Measurements from ENCODE around the gene ITPRID1.

The ITPRID1 gene

DNA sequence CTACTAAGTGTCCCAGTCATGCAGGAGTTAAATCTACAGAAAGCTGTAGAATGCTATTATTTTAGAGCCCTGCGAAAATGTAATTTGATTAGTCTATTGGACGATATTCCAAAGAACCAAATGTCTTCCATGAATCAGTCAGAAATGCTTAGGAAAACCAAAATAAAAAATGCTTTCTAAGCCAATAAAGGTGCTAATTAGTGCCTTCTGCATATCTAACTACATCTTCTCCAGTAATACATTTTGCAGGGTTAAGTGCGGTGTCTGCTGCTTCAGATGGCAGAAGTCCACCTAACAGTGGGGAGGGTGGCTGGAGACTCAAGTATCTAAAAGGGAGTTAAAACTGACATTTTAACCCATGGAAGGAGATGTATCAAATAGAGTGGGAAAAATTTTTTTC is 50.1 kb downstream of the ITPRID1 start:
- peaks cover 25% of the 10 kb centered on the region for H3K4me1 ChIP-seq (ENCODE audit: control insufficient read depth, low read depth, low read length)
- peaks cover 4% of the 10 kb centered on the region for H3K27me3 ChIP-seq (ENCODE audit: control insufficient read depth, insufficient read depth, low read length)
- H3K9me3 ChIP-seq (ENCODE audit: control insufficient read depth, low read depth, low read length) = no peaks in the 10 kb centered on the region
- H3K4me3 ChIP-seq (ENCODE audit: low read length) = no peak overlapping the region
- H3K9ac ChIP-seq (ENCODE audit: low read length) = no peak overlapping the region
- H3K27ac ChIP-seq (ENCODE audit: low read length) = no peak overlapping the region
- no peaks in the 10 kb centered on the region for H3K36me3 ChIP-seq (ENCODE audit: control insufficient read depth, low read depth, low read length)

DNA sequence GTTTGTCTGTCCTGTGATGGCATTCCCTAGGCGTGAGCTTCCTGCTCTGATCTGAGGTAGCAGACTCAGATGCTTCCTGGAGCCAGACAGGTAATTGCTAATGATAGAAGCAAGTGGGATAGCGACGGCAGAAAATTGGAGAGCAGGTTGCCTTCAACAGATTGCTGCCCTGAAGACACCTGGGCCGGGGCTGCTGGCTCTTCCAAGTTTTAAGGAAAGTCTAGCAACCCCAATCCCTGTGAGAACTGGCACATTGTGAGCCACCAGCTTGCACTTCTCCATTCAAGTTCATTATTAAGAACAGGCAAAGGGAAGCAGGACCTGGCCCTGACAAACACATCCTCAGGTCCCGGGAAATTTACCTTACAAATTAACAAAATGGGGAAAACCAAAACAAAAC is 50.8 kb downstream of the ITPRID1 start:
- H3K9me3 ChIP-seq (ENCODE audit: control insufficient read depth, low read depth, low read length) = no peaks in the 10 kb centered on the region
- no peaks in the 10 kb centered on the region for H3K36me3 ChIP-seq (ENCODE audit: control insufficient read depth, low read depth, low read length)
- H3K27ac ChIP-seq (ENCODE audit: low read length) = no peak overlapping the region
- peaks cover 25% of the 10 kb centered on the region for H3K4me1 ChIP-seq (ENCODE audit: control insufficient read depth, low read depth, low read length)
- peaks cover 4% of the 10 kb centered on the region for H3K27me3 ChIP-seq (ENCODE audit: control insufficient read depth, insufficient read depth, low read length)
- H3K4me3 ChIP-seq (ENCODE audit: low read length) = no peak overlapping the region
- no peak overlapping the region for H3K9ac ChIP-seq (ENCODE audit: low read length)

DNA sequence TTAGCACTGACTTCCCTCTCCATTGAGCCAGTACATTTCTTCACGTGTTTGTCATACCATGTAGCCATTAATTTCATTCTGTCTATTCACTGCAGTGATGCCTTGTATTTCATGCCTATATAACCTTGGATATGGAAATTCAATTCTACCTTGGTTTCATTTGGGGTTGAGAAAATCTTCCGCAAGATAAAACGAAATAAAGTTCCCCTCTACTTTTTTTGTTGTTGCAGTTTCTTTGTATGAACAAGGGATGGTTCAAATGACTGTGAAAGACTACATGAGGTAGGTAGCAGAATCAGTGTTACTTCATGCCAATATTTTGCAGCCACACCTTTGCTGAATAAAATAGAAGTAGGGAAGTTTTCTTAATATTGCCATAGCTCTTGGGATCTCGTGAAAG is 55.6 kb downstream of the ITPRID1 start:
- Histone ChIP-seq H3K4me1 (ENCODE audit: control insufficient read depth, low read depth, low read length) (peaks cover 5% of the 10 kb centered on the region), H3K36me3 (ENCODE audit: control insufficient read depth, low read depth, low read length) (no peaks in the 10 kb centered on the region), H3K27me3 (ENCODE audit: control insufficient read depth, insufficient read depth, low read length) (no peaks in the 10 kb centered on the region)

DNA sequence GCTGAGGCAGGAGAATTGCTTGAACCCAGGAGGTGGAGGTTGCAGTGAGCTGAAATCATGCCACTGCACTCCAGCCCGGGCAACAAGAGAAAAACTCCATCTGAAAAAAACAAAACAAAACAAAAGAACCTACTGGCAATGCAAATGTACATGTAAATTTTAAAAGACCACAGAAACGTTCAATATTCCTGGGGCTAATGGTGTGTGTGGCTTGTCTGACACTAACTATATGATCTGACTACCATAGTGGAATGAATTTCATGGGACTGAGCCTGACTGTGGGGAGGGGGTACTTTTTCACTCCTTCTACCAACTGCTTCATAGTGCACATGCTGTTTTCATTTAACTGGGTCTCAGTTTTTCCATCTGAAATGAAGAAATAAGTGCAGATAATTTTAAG is 69.6 kb downstream of the ITPRID1 start:
- peaks cover 5% of the 10 kb centered on the region for H3K4me1 ChIP-seq (ENCODE audit: control insufficient read depth, low read depth, low read length)
- H3K9me3 ChIP-seq (ENCODE audit: control insufficient read depth, low read depth, low read length) = peaks cover 3% of the 10 kb centered on the region
- H3K27me3 ChIP-seq (ENCODE audit: control insufficient read depth, insufficient read depth, low read length) = no peaks in the 10 kb centered on the region
- no peaks in the 10 kb centered on the region for H3K36me3 ChIP-seq (ENCODE audit: control insufficient read depth, low read depth, low read length)
- H3K27ac ChIP-seq (ENCODE audit: low read length) = no peak overlapping the region
- H3K4me3 ChIP-seq (ENCODE audit: low read length) = no peak overlapping the region
- H3K9ac ChIP-seq (ENCODE audit: low read length) = no peak overlapping the region

More for the DNA sequence above, 55.6 kb downstream of the ITPRID1 start:
- Histone ChIP-seq H3K27ac (ENCODE audit: low read length) (no peak overlapping the region), H3K4me3 (ENCODE audit: low read length) (no peak overlapping the region), H3K9ac (ENCODE audit: low read length) (no peak overlapping the region), H3K9me3 (ENCODE audit: control insufficient read depth, low read depth, low read length) (no peaks in the 10 kb centered on the region)

DNA sequence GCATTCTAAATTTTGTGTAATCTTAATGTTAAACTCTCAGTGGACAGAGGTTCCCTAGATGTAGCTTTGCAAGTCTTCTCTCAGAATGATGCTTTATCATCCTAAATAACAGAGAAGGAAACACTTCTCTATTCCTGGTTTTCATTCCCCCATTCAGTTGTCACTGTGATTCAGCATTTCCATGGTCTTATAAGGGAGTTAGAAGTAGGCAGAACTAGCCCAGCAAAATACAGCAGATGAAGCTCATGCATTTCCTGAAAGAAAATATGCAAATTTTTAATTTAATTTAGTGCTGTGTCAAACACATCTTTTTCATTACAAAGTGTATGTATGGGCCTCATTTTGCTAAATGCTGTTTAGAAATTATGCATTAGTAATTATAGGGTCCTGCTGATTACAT is 70.1 kb downstream of the ITPRID1 start:
- Histone ChIP-seq H3K27ac (ENCODE audit: low read length) (no peak overlapping the region), H3K9ac (ENCODE audit: low read length) (no peak overlapping the region), H3K27me3 (ENCODE audit: control insufficient read depth, insufficient read depth, low read length) (no peaks in the 10 kb centered on the region), H3K4me3 (ENCODE audit: low read length) (no peak overlapping the region), H3K4me1 (ENCODE audit: control insufficient read depth, low read depth, low read length) (peaks cover 5% of the 10 kb centered on the region), H3K36me3 (ENCODE audit: control insufficient read depth, low read depth, low read length) (no peaks in the 10 kb centered on the region), H3K9me3 (ENCODE audit: control insufficient read depth, low read depth, low read length) (peaks cover 3% of the 10 kb centered on the region)

DNA sequence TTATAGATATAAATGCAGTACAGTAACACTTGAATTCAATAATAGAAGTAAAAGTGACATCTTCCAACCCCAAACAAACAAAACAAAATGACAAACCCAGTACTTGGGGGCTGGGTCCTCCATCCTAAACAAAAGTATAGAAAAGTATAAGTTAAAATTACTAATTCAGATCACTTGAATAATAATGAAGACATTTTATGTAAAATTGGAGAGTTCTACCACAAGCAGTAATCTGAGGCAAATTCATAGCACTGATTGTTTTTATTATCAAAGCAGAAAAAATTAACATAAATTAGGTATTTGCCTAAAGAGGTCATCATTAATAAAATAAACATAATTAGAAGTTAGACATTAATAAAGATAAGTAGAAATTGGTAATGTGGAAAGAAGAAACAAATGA is 81.5 kb downstream of the ITPRID1 start:
- H3K4me1 ChIP-seq (ENCODE audit: control insufficient read depth, low read depth, low read length) = no peaks in the 10 kb centered on the region
- no peak overlapping the region for H3K4me3 ChIP-seq (ENCODE audit: low read length)
- H3K9ac ChIP-seq (ENCODE audit: low read length) = no peak overlapping the region

DNA sequence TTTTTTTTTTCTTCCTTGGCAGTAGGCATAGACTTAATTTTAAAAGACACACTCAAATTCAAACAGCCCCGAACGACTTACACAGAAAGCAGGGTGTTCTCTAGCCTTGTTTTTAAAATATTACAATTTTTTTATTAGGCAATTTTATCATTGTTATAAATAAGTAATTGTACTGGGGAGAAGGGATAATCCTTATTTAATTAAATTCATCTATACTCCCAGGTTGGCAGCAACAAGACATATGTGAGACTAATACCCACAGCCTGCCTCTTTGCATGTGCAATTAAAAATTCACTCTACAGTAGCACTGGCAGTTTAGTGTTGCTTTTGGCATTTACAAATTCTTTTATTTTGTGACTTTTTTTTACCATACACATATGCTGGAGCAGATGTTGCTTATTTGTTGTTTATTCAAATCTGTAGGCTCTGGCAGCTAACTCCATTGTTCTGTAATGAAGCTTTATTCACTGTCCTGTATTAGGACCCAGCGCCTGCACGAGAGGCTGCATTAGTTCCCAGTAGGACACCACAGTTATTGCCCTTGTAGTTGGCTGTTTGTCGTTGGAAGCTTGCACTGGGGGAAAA is 88.2 kb downstream of the ITPRID1 start:
- Histone ChIP-seq H3K4me3 (ENCODE audit: low read length) (no peak overlapping the region), H3K36me3 (ENCODE audit: control insufficient read depth, low read depth, low read length) (no peaks in the 10 kb centered on the region), H3K4me1 (ENCODE audit: control insufficient read depth, low read depth, low read length) (no peaks in the 10 kb centered on the region), H3K9me3 (ENCODE audit: control insufficient read depth, low read depth, low read length) (no peaks in the 10 kb centered on the region), H3K27me3 (ENCODE audit: control insufficient read depth, insufficient read depth, low read length) (no peaks in the 10 kb centered on the region), H3K27ac (ENCODE audit: low read length) (no peak overlapping the region), H3K9ac (ENCODE audit: low read length) (no peak overlapping the region)

More for the DNA sequence above, 81.5 kb downstream of the ITPRID1 start:
- H3K27me3 ChIP-seq (ENCODE audit: control insufficient read depth, insufficient read depth, low read length) = no peaks in the 10 kb centered on the region
- H3K9me3 ChIP-seq (ENCODE audit: control insufficient read depth, low read depth, low read length) = no peaks in the 10 kb centered on the region
- H3K27ac ChIP-seq (ENCODE audit: low read length) = no peak overlapping the region
- no peaks in the 10 kb centered on the region for H3K36me3 ChIP-seq (ENCODE audit: control insufficient read depth, low read depth, low read length)

DNA sequence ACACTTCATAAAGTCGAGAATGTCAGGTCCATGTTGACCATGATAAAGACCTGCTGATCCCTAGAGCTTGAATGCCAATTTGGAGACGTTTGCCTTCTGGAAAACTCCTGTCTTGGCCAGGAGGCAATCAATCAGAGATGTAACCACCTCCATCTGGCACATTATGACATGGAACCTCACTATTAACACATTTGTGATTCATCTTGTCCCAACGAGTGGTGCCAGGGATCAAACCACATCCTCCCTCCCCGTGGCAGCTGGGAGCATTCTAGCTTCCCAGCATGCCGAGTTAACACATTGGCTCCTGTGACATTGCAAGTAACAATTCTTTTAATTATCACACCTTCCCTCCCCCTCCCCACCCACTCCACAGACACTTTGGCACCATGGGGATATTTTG is 89.2 kb downstream of the ITPRID1 start:
- Histone ChIP-seq H3K27me3 (ENCODE audit: control insufficient read depth, insufficient read depth, low read length) (no peaks in the 10 kb centered on the region), H3K4me3 (ENCODE audit: low read length) (no peak overlapping the region), H3K36me3 (ENCODE audit: control insufficient read depth, low read depth, low read length) (no peaks in the 10 kb centered on the region), H3K9ac (ENCODE audit: low read length) (no peak overlapping the region), H3K4me1 (ENCODE audit: control insufficient read depth, low read depth, low read length) (no peaks in the 10 kb centered on the region), H3K27ac (ENCODE audit: low read length) (no peak overlapping the region), H3K9me3 (ENCODE audit: control insufficient read depth, low read depth, low read length) (no peaks in the 10 kb centered on the region)

DNA sequence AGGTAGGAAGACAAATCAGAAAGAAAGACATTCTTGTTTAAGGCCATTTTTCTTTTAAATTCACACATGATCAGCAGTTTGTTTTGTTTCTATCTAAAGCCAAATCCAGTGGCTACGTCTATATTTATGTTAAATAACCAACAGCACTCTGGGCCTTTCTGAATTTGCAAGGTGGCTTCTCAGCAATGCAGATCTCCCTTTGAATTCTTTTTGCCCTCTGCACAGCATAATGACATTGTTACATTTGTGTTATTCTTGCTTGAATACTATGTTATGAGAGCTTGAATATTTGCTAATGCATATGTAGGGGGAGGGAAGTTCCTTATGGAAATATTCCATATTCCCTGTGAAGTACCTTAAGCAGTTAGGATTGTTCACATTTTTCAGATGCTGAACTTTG is 99.7 kb downstream of the ITPRID1 start:
- Histone ChIP-seq H3K4me1 (ENCODE audit: control insufficient read depth, low read depth, low read length) (peaks cover 6% of the 10 kb centered on the region), H3K27me3 (ENCODE audit: control insufficient read depth, insufficient read depth, low read length) (no peaks in the 10 kb centered on the region), H3K9ac (ENCODE audit: low read length) (no peak overlapping the region), H3K4me3 (ENCODE audit: low read length) (no peak overlapping the region), H3K27ac (ENCODE audit: low read length) (no peak overlapping the region), H3K9me3 (ENCODE audit: control insufficient read depth, low read depth, low read length) (no peaks in the 10 kb centered on the region), H3K36me3 (ENCODE audit: control insufficient read depth, low read depth, low read length) (no peaks in the 10 kb centered on the region)

DNA sequence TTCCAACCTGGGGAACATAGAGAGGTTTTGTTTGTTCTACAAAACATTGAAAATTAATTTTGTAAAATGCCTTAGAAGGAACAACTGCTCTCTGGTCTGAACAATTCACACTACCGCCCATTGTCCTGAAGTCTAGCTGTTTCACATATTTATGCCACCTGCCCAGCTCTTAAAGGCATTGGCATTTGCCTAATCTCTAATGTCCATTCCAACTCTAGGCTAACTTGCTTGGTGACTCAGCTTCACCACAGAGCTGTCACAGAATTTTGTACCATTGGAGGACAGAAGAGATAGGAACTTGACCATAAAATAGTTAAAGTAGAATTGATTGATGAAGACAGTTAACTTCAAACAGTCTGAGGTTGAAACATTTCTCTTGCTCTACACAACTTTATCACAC is 119.6 kb downstream of the ITPRID1 start:
- Histone ChIP-seq H3K9me3 (ENCODE audit: control insufficient read depth, low read depth, low read length) (no peaks in the 10 kb centered on the region), H3K36me3 (ENCODE audit: control insufficient read depth, low read depth, low read length) (no peaks in the 10 kb centered on the region), H3K27ac (ENCODE audit: low read length) (no peak overlapping the region)

DNA sequence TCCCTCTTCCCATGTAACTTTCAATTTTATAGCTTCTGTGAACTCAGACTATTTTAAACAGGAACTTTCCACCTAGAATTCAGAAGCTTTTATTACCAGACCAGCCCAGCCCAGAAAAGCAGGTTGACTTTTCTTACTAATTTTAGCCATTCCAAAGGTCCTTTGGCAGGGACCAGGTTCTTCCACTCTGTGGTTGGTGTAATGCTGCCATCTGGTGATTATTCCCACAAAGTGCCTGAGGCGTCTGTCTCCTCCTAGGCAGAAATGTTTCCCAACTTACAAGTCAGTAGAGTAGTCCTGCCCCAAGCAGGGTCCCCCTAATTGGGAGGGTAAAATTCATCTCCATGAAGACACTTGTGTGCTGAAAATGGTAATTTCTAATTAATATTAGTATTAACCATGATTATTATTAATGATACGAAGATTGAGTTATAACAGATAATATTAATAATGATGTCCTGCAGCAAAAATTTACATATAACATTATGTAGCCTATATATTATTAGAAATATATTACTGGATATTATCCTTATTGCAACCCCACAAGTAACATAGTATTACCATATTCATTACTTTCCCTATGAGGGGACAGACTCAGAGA is 120.1 kb downstream of the ITPRID1 start:
- Histone ChIP-seq H3K4me1 (ENCODE audit: control insufficient read depth, low read depth, low read length) (no peaks in the 10 kb centered on the region), H3K36me3 (ENCODE audit: control insufficient read depth, low read depth, low read length) (no peaks in the 10 kb centered on the region), H3K9me3 (ENCODE audit: control insufficient read depth, low read depth, low read length) (no peaks in the 10 kb centered on the region), H3K27me3 (ENCODE audit: control insufficient read depth, insufficient read depth, low read length) (no peaks in the 10 kb centered on the region), H3K4me3 (ENCODE audit: low read length) (no peak overlapping the region), H3K9ac (ENCODE audit: low read length) (no peak overlapping the region), H3K27ac (ENCODE audit: low read length) (no peak overlapping the region)

More for the DNA sequence above, 119.6 kb downstream of the ITPRID1 start:
- Histone ChIP-seq H3K4me1 (ENCODE audit: control insufficient read depth, low read depth, low read length) (no peaks in the 10 kb centered on the region), H3K4me3 (ENCODE audit: low read length) (no peak overlapping the region), H3K9ac (ENCODE audit: low read length) (no peak overlapping the region), H3K27me3 (ENCODE audit: control insufficient read depth, insufficient read depth, low read length) (no peaks in the 10 kb centered on the region)

DNA sequence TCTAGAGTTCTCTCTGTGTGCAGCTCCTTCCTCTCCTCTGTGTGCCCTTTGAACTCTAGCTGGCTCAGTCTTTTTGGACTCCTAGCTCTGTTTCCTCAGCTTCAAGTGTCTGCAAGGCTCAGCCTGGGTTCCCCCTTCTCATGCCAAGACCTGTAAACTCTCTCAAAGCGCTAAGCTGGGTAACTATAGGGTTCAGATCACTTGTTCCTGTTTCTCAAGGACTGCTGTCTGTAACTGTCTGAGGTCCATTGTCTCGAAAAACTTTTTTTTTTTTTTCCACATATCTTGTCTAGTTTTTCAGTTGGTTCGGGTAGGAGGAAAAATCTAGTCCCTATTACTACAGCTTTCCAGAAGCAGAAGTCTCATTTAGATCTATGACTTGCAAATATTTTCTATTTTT is 126.5 kb downstream of the ITPRID1 start:
- no peak overlapping the region for H3K27ac ChIP-seq (ENCODE audit: low read length)
- H3K4me3 ChIP-seq (ENCODE audit: low read length) = no peak overlapping the region
- no peak overlapping the region for H3K9ac ChIP-seq (ENCODE audit: low read length)
- H3K36me3 ChIP-seq (ENCODE audit: control insufficient read depth, low read depth, low read length) = no peaks in the 10 kb centered on the region
- no peaks in the 10 kb centered on the region for H3K4me1 ChIP-seq (ENCODE audit: control insufficient read depth, low read depth, low read length)
- no peaks in the 10 kb centered on the region for H3K9me3 ChIP-seq (ENCODE audit: control insufficient read depth, low read depth, low read length)
- no peaks in the 10 kb centered on the region for H3K27me3 ChIP-seq (ENCODE audit: control insufficient read depth, insufficient read depth, low read length)
